Gastroesophageal sphincter (tissue), 4 donors: ENCODE data around the gene REG1A. TPM values are rescaled to one million over a fixed set of nuclear protein-coding genes. Genes with fewer than 3 reads are reported as not detected.

Experiments used
- ATAC-seq: fragments of 150-250 bp; one replicate; pipeline ENCODE4 v1.9.1; 2016; ENCODE audit warnings: mild to moderate bottlenecking, moderate library complexity
- H3K27ac ChIP-seq, 4 donors: fragments of 200-600 bp; sonication (generic) in 3 of 4; 1 replicate in 3 of 4; 2 replicates in 1 of 4; pipeline ENCODE4 v1.5.1; 2016 to 2019
- H3K27me3 ChIP-seq: fragments of 200-600 bp; sonication (generic); one replicate; pipeline ENCODE4 v1.5.1; 2019
- H3K36me3 ChIP-seq, 2 donors: fragments of 200-600 bp; sonication (generic); one replicate each; pipeline ENCODE4 v1.5.1; 2019; ENCODE audit warnings: control low read depth in 1 of 2
- H3K4me1 ChIP-seq, 3 donors: fragments of 200-600 bp; sonication (generic); 1 replicate in 2 of 3; 2 replicates in 1 of 3; pipeline ENCODE4 v1.5.1; 2016 to 2019; ENCODE audit warnings: control low read depth in 2 of 3
- H3K4me3 ChIP-seq, 2 donors: fragments of 200-600 bp; sonication (generic); one replicate each; pipeline ENCODE4 v1.5.1; 2019; ENCODE audit warnings: mild to moderate bottlenecking in 1 of 2, moderate library complexity in 1 of 2
- H3K9me3 ChIP-seq, 3 donors: fragments of 200-600 bp; sonication (generic); one replicate each; pipeline ENCODE4 v1.5.1; 2017 to 2019; ENCODE audit warnings: control low read depth in 2 of 3
- EP300 ChIP-seq: sonication (generic); formaldehyde crosslinking; IDR thresholded peaks from one replicate; pipeline ENCODE4 v1.6.1; 2017; ENCODE audit warnings: antibody characterized with exemption, mild to moderate bottlenecking
- POLR2A ChIP-seq, 2 donors: fragments of 450-650 bp; IDR thresholded peaks; one replicate each; pipeline ENCODE4 v1.6.1; 2017; ENCODE audit warnings: antibody characterized with exemption in 2 of 2, mild to moderate bottlenecking in 2 of 2, moderate library complexity in 1 of 2
- POLR2AphosphoS5 ChIP-seq: sonication (generic); formaldehyde crosslinking; IDR thresholded peaks from one replicate; pipeline ENCODE4 v1.6.1; 2017; ENCODE audit warnings: antibody characterized with exemption
- WGBS, 2 donors: methylation state at CpG; one replicate each; pipeline ENCODE4 v1.1.5; 2018; ENCODE audit warnings: low coverage in 1 of 2; 5-methylcytosine and 5-hydroxymethylcytosine counted together
- total RNA-seq, 4 donors: library from RNA; depleted of rRNA; stranded (reverse); fragments of >200 nt; gene quantifications; one replicate each; pipeline ENCODE4 v1.1.0, GENCODE V29; 2016
- TF ChIP-seq, protein P1 (sequence below), 4 experiments: fragments of 200-600 bp in 2 of 4; fragments of 450-650 bp in 2 of 4; sonication (generic) in 1 of 4; IDR thresholded peaks; one replicate each; pipeline ENCODE4 v1.5.1; 2017 to 2019; ENCODE audit warnings: antibody characterized with exemption in 4 of 4, mild to moderate bottlenecking in 2 of 4, moderate library complexity in 2 of 4

The REG1A gene
- total RNA-seq, 4 donors from 2014 or later, result not detected

- WGBS, 2 donors, result 63 to 90% methylated on average over 2 of the region's 2 CpGs
- Histone ChIP-seq H3K27me3 (no peaks in the 10 kb centered on the region), H3K4me1 (no peaks in the 10 kb centered on the region), H3K4me3 (no peak overlapping the region), H3K27ac (no peak overlapping the region), H3K9me3 (peaks cover 0 to 16% (median 0%) of the 10 kb centered on the region in 3 donors), H3K36me3 (no peaks in the 10 kb centered on the region)
- TF ChIP-seq EP300 (no peak), POLR2A (IDR thresholded peaks at IDR 0.05) (no peak), POLR2AphosphoS5 (no peak)
- TF ChIP-seq, protein P1, sequence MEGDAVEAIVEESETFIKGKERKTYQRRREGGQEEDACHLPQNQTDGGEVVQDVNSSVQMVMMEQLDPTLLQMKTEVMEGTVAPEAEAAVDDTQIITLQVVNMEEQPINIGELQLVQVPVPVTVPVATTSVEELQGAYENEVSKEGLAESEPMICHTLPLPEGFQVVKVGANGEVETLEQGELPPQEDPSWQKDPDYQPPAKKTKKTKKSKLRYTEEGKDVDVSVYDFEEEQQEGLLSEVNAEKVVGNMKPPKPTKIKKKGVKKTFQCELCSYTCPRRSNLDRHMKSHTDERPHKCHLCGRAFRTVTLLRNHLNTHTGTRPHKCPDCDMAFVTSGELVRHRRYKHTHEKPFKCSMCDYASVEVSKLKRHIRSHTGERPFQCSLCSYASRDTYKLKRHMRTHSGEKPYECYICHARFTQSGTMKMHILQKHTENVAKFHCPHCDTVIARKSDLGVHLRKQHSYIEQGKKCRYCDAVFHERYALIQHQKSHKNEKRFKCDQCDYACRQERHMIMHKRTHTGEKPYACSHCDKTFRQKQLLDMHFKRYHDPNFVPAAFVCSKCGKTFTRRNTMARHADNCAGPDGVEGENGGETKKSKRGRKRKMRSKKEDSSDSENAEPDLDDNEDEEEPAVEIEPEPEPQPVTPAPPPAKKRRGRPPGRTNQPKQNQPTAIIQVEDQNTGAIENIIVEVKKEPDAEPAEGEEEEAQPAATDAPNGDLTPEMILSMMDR (IDR thresholded peaks at IDR 0.05), result no peak
- no peak for ATAC-seq
These were observed 15.0 kb upstream of the REG1A start for GRCh38 chr2:79105259-79105658.

DNA sequence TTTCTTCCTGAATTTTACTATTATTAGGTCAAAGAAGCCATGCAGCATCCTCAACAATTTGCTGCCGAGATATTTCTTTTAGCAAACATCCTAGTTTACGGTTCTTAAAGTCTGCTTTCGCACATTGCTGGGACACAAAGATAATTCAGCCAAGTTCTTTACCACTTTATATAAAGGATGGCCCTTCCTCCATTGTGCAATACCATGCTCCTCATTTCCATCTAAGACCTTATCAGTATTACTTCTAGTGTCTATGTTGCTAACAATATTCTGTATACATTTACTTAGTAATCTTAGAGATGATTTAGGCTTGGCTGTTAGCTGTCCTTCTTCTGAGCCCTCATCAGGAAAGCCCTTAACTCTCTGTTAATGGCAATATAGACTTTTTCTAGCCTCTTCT lies 8.0 kb upstream of the REG1A start:
- Histone ChIP-seq H3K27me3 (no peaks in the 10 kb centered on the region), H3K27ac (no peak overlapping the region), H3K9me3 (no peaks in the 10 kb centered on the region), H3K4me1 (no peaks in the 10 kb centered on the region), H3K36me3 (no peaks in the 10 kb centered on the region), H3K4me3 (no peak overlapping the region)
- TF ChIP-seq POLR2A (IDR thresholded peaks at IDR 0.05), result no peak
- TF ChIP-seq, protein P1 (IDR thresholded peaks at IDR 0.05), result no peak
- TF ChIP-seq POLR2AphosphoS5, result no peak
- no peak for TF ChIP-seq EP300
- ATAC-seq, result no peak
- 88 to 96% methylated on average over 3 of the region's 3 CpGs for WGBS, 2 donors

- no peak for TF ChIP-seq EP300
- TF ChIP-seq POLR2A (IDR thresholded peaks at IDR 0.05), result no peak
- TF ChIP-seq POLR2AphosphoS5, result no peak
- TF ChIP-seq, protein P1 (IDR thresholded peaks at IDR 0.05), result no peak
- 60 to 62% methylated on average over 2 to 3 of the region's 3 CpGs for WGBS, 2 donors
These were observed 5.3 kb upstream of the REG1A start for GRCh38 chr2:79114797-79115494.

GRCh38 chr2:79116997-79117928 lies 3.0 kb upstream of the REG1A start:
- no peaks in the 10 kb centered on the region for H3K36me3 ChIP-seq
- H3K27me3 ChIP-seq, result no peaks in the 10 kb centered on the region
- ATAC-seq, result no peak
- H3K4me1 ChIP-seq, result no peaks in the 10 kb centered on the region
- no peak overlapping the region for H3K4me3 ChIP-seq
- WGBS, 2 donors, result 30 to 59% methylated on average over 2 of the region's 2 CpGs
- no peak overlapping the region for H3K27ac ChIP-seq
- no peaks in the 10 kb centered on the region for H3K9me3 ChIP-seq
- TF ChIP-seq POLR2A (IDR thresholded peaks at IDR 0.05) (no peak), EP300 (no peak), POLR2AphosphoS5 (no peak)
- TF ChIP-seq, protein P1 (IDR thresholded peaks at IDR 0.05), result no peak

More at GRCh38 chr2:79114797-79115494, 5.3 kb upstream of the REG1A start:
- no peak overlapping the region for H3K4me3 ChIP-seq
- no peak overlapping the region for H3K27ac ChIP-seq
- no peak for ATAC-seq
- no peaks in the 10 kb centered on the region for H3K27me3 ChIP-seq
- no peaks in the 10 kb centered on the region for H3K36me3 ChIP-seq
- H3K9me3 ChIP-seq, result no peaks in the 10 kb centered on the region
- no peaks in the 10 kb centered on the region for H3K4me1 ChIP-seq
